HFF-Myc (cell line): ENCODE results near the gene FAM114A1.

ENCODE experiments used
- DNase-seq: peaks from one replicate; pipeline ENCODE4 v3.0.0-alpha.2; 2011; ENCODE audit warnings: low read depth; ENCODE audit errors: extremely low read depth
- H3K4me3 ChIP-seq: replicated peaks from 2 replicates; pipeline ENCODE4 v1.5.1; 2011; ENCODE audit warnings: low read depth, mild to moderate bottlenecking, control low read depth, low read length
- CTCF ChIP-seq: IDR thresholded peaks from 2 replicates; pipeline ENCODE4 v1.5.1; 2012; ENCODE audit warnings: mild to moderate bottlenecking, low read depth, low read length, control low read depth; ENCODE audit errors: missing control alignments

Gene FAM114A1

GRCh38 chr4:38837849-38838248, 29.8 kb upstream of the FAM114A1 start:
- no peak for DNase-seq
- H3K4me3 ChIP-seq = no peak overlapping the region
- no peak for TF ChIP-seq CTCF

- no peak for TF ChIP-seq CTCF
Observed at GRCh38 chr4:38842994-38843393, 24.6 kb upstream of the FAM114A1 start.

GRCh38 chr4:38846015-38846414, 21.6 kb upstream of the FAM114A1 start:
- DNase-seq = no peak
- no peak overlapping the region for H3K4me3 ChIP-seq
- no peak for TF ChIP-seq CTCF

More at GRCh38 chr4:38842994-38843393, 24.6 kb upstream of the FAM114A1 start:
- no peak for DNase-seq
- no peak overlapping the region for H3K4me3 ChIP-seq

DNA sequence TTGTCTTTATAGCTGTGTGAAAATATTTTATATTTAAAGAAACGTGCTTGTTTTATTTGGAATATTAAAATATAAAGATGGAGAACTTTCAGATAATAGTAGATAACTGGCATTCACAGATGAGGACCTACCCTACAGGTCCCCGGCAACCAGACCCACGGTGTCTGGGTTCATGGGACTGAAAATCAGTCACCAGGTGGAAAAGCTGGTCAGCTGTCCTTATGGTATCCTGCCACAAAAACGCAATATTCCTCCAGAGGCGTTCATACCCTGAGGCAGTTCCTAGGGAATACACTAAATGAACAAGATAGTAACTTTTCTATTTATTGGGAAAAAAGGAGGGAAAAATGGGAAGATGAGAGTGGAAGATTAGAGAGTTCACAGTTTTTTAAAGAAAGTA, 12.1 kb upstream of the FAM114A1 start:
- H3K4me3 ChIP-seq = no peak overlapping the region
- no peak for DNase-seq
- no peak for TF ChIP-seq CTCF

- no peak for DNase-seq
- H3K4me3 ChIP-seq = no peak overlapping the region
- TF ChIP-seq CTCF = no peak
Observed at GRCh38 chr4:38856046-38856445, 11.6 kb upstream of the FAM114A1 start.

GRCh38 chr4:38856524-38857337, 10.9 kb upstream of the FAM114A1 start, which contains the start of gene TLR6:
TLR6 (minus strand) TSS chr4:38856817; CDS start chr4:38829473, 27,344 bp downstream.
- peak; percentile 55 for TF ChIP-seq CTCF
- no peak for DNase-seq
- peak within 1 kb of the TSS; percentile 9; the same call in 1 of the 2 replicates for H3K4me3 ChIP-seq
